SK-N-SH treated with all-trans-retinoic acid at 6 μM for 48 hours (cell line): ENCODE measurements around the gene BNC2.
"Not testable (repeated sequence)": the region's sequence is repeated elsewhere in the genome, so short reads cannot be mapped to it uniquely, and the experiment has no call there.

Experiments
- ATAC-seq: fragments of 200-7000 bp; cut with Tn5 transposase; 3 replicates; pipeline ENCODE4 v1.9.1; 2020; ENCODE audit warnings: mild to moderate bottlenecking, moderate library complexity
- ARNTL ChIP-seq: fragments of 450-650 bp; formaldehyde crosslinking; IDR thresholded peaks from 2 replicates; pipeline ENCODE4 v1.5.0; 2020; ENCODE audit warnings: low read depth, mild to moderate bottlenecking, moderate library complexity, borderline replicate concordance
- BACH2 ChIP-seq: fragments of 250-450 bp; sonication (Bioruptor Pico); IDR thresholded peaks from 2 replicates; pipeline ENCODE4 v1.9.0; 2021; ENCODE audit warnings: mild to moderate bottlenecking, borderline replicate concordance
- CREB5 ChIP-seq: fragments of 250-450 bp; sonication (Bioruptor Pico); IDR thresholded peaks from 2 replicates; pipeline ENCODE4 v1.5.1; 2020; ENCODE audit warnings: low read depth, mild to moderate bottlenecking, moderate library complexity
- CSDC2 ChIP-seq: fragments of 250-450 bp; sonication (Bioruptor Pico); IDR thresholded peaks from 2 replicates; pipeline ENCODE4 v1.5.0; 2020; ENCODE audit warnings: mild to moderate bottlenecking, moderate library complexity
- CSRNP3 ChIP-seq: fragments of 250-450 bp; sonication (Bioruptor Pico); IDR thresholded peaks from 2 replicates; pipeline ENCODE4 v1.5.1; 2021; ENCODE audit warnings: mild to moderate bottlenecking, moderate library complexity
- ESRRG ChIP-seq: fragments of 250-450 bp; sonication (Bioruptor Pico); IDR thresholded peaks from 2 replicates; pipeline ENCODE4 v1.6.1; 2021; ENCODE audit warnings: mild to moderate bottlenecking
- GLIS3 ChIP-seq: fragments of 250-450 bp; sonication (Bioruptor Pico); IDR thresholded peaks from 2 replicates; pipeline ENCODE4 v1.5.0; 2020; ENCODE audit warnings: mild to moderate bottlenecking, moderate library complexity
- ISL1 ChIP-seq: fragments of 250-450 bp; sonication (Bioruptor Pico); IDR thresholded peaks from 2 replicates; pipeline ENCODE4 v2.1.2; 2022; ENCODE audit warnings: mild to moderate bottlenecking, moderate library complexity
- OSR1 ChIP-seq: fragments of 250-450 bp; sonication (Bioruptor Pico); IDR thresholded peaks from 2 replicates; pipeline ENCODE4 v1.8.0; 2022; ENCODE audit warnings: moderate library complexity, mild to moderate bottlenecking, inconsistent platforms
- POU6F1 ChIP-seq: fragments of 250-450 bp; sonication (Bioruptor Pico); IDR thresholded peaks from 2 replicates; pipeline ENCODE4 v1.8.0; 2021; ENCODE audit warnings: low read depth, mild to moderate bottlenecking, moderate library complexity, borderline replicate concordance
- PPARA ChIP-seq: fragments of 250-450 bp; sonication (Bioruptor Pico); IDR thresholded peaks from 2 replicates; pipeline ENCODE4 v1.5.0; 2020; ENCODE audit warnings: mild to moderate bottlenecking, borderline replicate concordance
- RARB ChIP-seq: fragments of 250-450 bp; sonication (Bioruptor Pico); IDR thresholded peaks from 2 replicates; pipeline ENCODE4 v1.8.0; 2021; ENCODE audit warnings: mild to moderate bottlenecking, moderate library complexity
- SNAI2 ChIP-seq: fragments of 250-450 bp; sonication (Bioruptor Pico); IDR thresholded peaks from 2 replicates; pipeline ENCODE4 v1.5.0; 2020; ENCODE audit warnings: mild to moderate bottlenecking, moderate library complexity
- TCF4 ChIP-seq: fragments of 250-450 bp; sonication (Bioruptor Pico); IDR thresholded peaks from 2 replicates; pipeline ENCODE4 v1.8.0; 2021; ENCODE audit warnings: mild to moderate bottlenecking, moderate library complexity, borderline replicate concordance
- TOX ChIP-seq: fragments of 250-450 bp; sonication (Bioruptor Pico); IDR thresholded peaks from 2 replicates; pipeline ENCODE4 v1.8.0; 2021; ENCODE audit warnings: mild to moderate bottlenecking, moderate library complexity, borderline replicate concordance
- ZC3H10 ChIP-seq: fragments of 250-450 bp; sonication (Bioruptor Pico); IDR thresholded peaks from 2 replicates; pipeline ENCODE4 v1.5.1; 2021; ENCODE audit warnings: mild to moderate bottlenecking, moderate library complexity
- ZFP3 ChIP-seq: fragments of 250-450 bp; sonication (Bioruptor Pico); IDR thresholded peaks from 2 replicates; pipeline ENCODE4 v1.5.0; 2020; ENCODE audit warnings: mild to moderate bottlenecking, moderate library complexity
- ZFP30 ChIP-seq: fragments of 450-650 bp; formaldehyde crosslinking; IDR thresholded peaks from 2 replicates; pipeline ENCODE4 v1.5.0; 2022; ENCODE audit warnings: mild to moderate bottlenecking, moderate library complexity
- ZNF70 ChIP-seq: fragments of 450-650 bp; formaldehyde crosslinking; IDR thresholded peaks from 2 replicates; pipeline ENCODE4 v1.5.0; 2020; ENCODE audit warnings: mild to moderate bottlenecking, moderate library complexity
- ZNF8 ChIP-seq: fragments of 450-650 bp; formaldehyde crosslinking; IDR thresholded peaks from 2 replicates; pipeline ENCODE4 v1.5.0; 2020; ENCODE audit warnings: mild to moderate bottlenecking, moderate library complexity
- TF ChIP-seq, protein P1 (sequence below): fragments of 250-450 bp; sonication (Bioruptor Pico); IDR thresholded peaks from 2 replicates; pipeline ENCODE4 v1.5.0; 2020; ENCODE audit warnings: mild to moderate bottlenecking, moderate library complexity
- TF ChIP-seq, protein P2 (sequence below): fragments of 250-450 bp; sonication (Bioruptor Pico); IDR thresholded peaks from 2 replicates; pipeline ENCODE4 v1.8.0; 2020; ENCODE audit warnings: mild to moderate bottlenecking, moderate library complexity, borderline replicate concordance

Gene BNC2

DNA sequence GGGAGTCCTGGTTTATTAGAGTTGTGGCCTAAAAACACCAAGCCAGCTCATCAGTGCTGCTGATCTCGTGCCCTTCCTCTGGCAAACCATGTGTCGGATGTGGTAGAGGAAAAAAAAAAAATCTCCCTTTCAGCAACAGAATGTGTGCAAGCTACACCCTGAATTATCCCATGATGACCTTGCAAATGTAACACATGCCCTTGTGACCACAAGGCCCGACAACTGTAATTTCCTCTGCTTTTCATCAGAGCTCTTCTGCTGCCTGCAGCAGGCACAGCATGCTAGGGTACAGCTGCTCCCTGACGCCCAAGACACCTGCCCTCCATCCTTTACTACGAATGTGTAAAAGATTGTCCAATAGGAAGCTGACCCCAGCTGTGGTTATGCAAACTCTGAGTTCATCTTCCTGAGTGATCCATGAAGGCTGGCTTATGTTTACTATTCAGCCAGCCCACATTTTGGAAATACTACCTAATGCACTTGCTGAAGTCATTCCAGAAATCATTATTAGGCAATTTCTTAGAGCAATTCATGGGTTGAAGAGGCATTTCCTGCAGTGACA lies 14.6 kb upstream of the BNC2 start:
- ATAC-seq, result peak; percentile 55

DNA sequence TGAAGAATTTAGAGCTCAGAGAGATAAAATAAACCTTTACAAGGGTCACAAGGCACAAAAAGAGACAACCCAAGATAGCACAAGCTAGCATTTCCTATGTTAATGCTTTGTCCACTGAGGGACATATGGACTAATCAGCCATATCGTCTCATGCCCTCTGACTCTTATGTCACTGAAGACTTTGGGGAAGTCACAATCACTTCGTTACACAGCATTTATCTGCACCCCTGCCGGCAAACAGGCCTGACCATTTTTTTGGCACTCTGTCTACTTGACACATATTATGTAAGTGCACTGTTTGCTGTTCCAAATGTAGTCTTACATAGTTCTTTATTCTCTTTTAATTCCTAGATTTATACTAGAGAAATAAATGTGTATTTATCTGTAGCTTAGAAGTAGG lies 13.9 kb upstream of the BNC2 start:
- no peak for ATAC-seq
- TF ChIP-seq ISL1 (CRISPR knock-in tag) (no peak), ZNF70 (no peak), GLIS3 (CRISPR knock-in tag) (no peak), BACH2 (CRISPR knock-in tag) (no peak), SNAI2 (CRISPR knock-in tag) (no peak), ZFP3 (CRISPR knock-in tag) (no peak), ZNF8 (CRISPR knock-in tag) (no peak), ESRRG (no peak), POU6F1 (CRISPR knock-in tag) (no peak), ARNTL (CRISPR knock-in tag) (no peak), TCF4 (no peak), OSR1 (no peak)
- TF ChIP-seq, all 23 proteins: peak for 0

More for the DNA sequence above, 14.6 kb upstream of the BNC2 start:
- no peak for TF ChIP-seq ZNF70
- TF ChIP-seq CSRNP3, result no peak
- TF ChIP-seq, protein P1, sequence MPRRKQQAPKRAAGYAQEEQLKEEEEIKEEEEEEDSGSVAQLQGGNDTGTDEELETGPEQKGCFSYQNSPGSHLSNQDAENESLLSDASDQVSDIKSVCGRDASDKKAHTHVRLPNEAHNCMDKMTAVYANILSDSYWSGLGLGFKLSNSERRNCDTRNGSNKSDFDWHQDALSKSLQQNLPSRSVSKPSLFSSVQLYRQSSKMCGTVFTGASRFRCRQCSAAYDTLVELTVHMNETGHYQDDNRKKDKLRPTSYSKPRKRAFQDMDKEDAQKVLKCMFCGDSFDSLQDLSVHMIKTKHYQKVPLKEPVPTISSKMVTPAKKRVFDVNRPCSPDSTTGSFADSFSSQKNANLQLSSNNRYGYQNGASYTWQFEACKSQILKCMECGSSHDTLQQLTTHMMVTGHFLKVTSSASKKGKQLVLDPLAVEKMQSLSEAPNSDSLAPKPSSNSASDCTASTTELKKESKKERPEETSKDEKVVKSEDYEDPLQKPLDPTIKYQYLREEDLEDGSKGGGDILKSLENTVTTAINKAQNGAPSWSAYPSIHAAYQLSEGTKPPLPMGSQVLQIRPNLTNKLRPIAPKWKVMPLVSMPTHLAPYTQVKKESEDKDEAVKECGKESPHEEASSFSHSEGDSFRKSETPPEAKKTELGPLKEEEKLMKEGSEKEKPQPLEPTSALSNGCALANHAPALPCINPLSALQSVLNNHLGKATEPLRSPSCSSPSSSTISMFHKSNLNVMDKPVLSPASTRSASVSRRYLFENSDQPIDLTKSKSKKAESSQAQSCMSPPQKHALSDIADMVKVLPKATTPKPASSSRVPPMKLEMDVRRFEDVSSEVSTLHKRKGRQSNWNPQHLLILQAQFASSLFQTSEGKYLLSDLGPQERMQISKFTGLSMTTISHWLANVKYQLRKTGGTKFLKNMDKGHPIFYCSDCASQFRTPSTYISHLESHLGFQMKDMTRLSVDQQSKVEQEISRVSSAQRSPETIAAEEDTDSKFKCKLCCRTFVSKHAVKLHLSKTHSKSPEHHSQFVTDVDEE (CRISPR knock-in tag), result no peak
- TF ChIP-seq PPARA, result no peak
- TF ChIP-seq OSR1, result no peak
- no peak for TF ChIP-seq ZC3H10 (CRISPR knock-in tag)
- no peak for TF ChIP-seq GLIS3 (CRISPR knock-in tag)
- TF ChIP-seq ZFP3 (CRISPR knock-in tag), result no peak
- TF ChIP-seq SNAI2 (CRISPR knock-in tag), result no peak
- TF ChIP-seq ESRRG, result no peak
- no peak for TF ChIP-seq ZFP30 (CRISPR knock-in tag)
- TF ChIP-seq BACH2 (CRISPR knock-in tag), result no peak
- TF ChIP-seq TOX (CRISPR knock-in tag), result no peak
- TF ChIP-seq CREB5, result no peak
- no peak for TF ChIP-seq CSDC2 (CRISPR knock-in tag)
- TF ChIP-seq TCF4, result no peak
- TF ChIP-seq ZNF8 (CRISPR knock-in tag), result no peak
- TF ChIP-seq ARNTL (CRISPR knock-in tag), result no peak
- no peak for TF ChIP-seq POU6F1 (CRISPR knock-in tag)

- ATAC-seq, result no peak
- TF ChIP-seq BACH2 (CRISPR knock-in tag) (no peak), OSR1 (no peak), SNAI2 (CRISPR knock-in tag) (no peak), ZFP30 (CRISPR knock-in tag) (no peak), RARB (no peak), ESRRG (no peak)
- TF ChIP-seq, protein P2, sequence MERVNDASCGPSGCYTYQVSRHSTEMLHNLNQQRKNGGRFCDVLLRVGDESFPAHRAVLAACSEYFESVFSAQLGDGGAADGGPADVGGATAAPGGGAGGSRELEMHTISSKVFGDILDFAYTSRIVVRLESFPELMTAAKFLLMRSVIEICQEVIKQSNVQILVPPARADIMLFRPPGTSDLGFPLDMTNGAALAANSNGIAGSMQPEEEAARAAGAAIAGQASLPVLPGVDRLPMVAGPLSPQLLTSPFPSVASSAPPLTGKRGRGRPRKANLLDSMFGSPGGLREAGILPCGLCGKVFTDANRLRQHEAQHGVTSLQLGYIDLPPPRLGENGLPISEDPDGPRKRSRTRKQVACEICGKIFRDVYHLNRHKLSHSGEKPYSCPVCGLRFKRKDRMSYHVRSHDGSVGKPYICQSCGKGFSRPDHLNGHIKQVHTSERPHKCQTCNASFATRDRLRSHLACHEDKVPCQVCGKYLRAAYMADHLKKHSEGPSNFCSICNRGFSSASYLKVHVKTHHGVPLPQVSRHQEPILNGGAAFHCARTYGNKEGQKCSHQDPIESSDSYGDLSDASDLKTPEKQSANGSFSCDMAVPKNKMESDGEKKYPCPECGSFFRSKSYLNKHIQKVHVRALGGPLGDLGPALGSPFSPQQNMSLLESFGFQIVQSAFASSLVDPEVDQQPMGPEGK (CRISPR knock-in tag), result no peak
These were observed 13.1 kb upstream of the BNC2 start for GRCh38 chr9:16883586-16883985.

GRCh38 chr9:16882440-16882839 lies 12.0 kb upstream of the BNC2 start:
- not testable (repeated sequence) for ATAC-seq
